Nucleus accumbens (tissue), 56 donors: Measurements from ENCODE around the gene NYAP2.
A peak's percentile ranks its signal among the peaks of the same experiment; 100 is the strongest.

ENCODE experiments used
- DNase-seq, 56 donors: peaks; one replicate each; lab custom pipeline; 2025; lab: John Stamatoyannopoulos, UW

Gene NYAP2

DNA sequence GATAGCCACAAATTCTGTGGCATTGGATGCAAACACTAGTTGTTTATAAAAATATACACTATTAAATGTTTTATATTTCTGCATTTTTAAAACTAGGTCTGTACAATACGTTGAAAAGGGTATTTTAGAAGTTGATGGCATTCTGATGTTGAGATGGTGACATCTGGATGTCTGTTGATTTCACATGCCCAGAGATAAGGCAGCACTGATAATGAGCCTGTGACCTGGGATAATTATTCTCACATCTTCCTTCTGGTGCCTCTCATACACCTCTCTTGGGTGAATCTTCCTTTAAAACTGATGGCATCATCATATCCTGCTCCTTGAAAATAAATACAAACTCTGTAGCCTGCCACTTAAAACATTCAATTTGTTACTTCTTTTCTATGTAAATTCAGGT lies 208.6 kb downstream of the NYAP2 start:
- no peak for DNase-seq

DNA sequence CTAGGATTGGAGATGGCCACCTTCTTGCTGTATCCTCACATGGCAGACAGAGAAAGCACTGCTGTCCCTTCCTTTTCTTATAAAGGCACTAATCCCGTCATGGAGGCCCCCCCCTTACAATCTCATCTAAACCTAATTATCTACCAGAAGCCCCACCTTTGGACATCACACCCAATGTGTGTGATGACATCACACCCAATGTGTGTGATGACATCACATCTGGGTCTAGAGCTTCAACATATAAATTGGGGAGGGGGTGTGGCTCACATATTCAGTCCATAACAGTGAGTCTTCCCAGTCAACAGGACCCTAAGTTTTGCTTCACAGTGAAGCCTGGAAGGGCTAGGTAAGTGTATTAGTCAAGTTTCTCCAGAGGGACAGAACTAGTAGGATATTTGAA lies 213.1 kb downstream of the NYAP2 start:
- no peak for DNase-seq

DNA sequence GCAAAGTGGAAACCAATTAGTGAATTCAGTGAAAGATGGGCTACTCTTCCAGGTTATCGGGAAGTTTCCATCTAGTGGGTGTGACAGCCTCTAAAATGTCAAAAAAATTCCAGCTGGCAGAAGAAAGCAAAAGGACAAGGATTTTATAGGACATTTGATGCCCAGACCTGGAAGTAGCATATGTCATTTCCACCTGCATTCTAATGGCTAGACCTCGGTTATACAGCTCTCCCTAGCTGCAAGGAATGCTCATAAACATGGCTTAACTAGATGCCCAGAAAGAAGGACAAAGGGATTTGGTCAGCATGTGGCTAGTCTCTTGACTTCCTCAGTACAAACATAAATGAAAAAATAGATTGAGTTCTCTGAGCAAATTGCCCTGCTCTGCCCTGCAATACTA lies 215.4 kb downstream of the NYAP2 start:
- DNase-seq, result no peak

DNA sequence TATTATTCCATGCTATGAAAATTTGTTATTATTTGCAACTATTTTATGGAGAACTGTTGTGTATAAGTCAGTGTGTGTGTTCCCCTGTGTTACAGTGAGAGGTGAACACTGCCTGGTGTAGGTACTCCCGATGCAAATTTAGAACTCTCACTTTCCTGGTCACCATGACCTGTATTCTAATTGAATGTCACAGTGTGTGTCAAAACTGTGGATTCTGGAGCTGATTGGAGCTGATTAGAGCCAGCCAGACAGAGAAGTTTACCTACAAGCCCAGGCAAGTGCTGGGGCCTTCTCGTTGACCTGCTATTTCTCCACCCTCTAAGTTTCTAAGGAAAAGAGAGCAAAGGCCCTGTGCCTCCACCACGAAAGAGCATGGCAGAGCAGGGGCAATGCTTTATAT lies 216.0 kb downstream of the NYAP2 start:
- DNase-seq, result no peak

DNA sequence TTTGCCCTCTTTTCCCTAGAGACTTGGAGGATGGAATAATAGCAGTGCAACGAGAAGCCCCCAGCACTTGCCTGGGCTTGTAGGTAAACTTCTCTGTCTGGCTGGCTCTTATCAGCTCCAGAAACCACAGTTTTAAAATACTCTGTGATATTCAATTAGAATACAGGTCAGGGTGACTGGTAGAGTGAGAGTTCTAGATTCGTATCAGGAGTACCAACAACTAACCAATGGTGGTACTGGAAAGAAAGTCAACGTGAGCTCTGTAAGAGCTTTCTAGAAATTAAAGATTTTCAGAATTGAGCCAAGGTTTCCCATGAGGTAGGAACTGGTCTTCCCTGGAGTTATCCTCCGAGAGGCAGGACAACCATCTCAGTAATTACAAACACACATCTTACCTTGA lies 216.9 kb downstream of the NYAP2 start:
- no peak for DNase-seq

DNA sequence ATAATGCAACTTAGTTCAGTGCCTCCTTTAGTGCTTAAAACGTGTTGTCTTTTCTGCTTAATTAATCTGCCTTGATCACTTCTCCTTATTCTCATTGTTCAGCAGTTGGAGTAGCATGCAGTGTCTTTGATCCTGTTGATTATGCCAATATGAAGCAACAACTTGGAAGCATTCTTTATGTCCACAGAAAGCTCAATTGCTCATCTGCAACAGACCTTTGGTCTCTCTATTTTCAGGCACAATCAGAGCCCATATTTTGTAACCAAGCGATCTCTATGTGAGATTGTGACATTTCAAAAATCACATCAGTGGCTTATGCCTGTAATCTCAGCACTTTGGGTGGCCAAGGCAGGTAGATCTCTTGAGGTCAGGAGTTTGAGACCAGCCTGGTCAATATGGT lies 217.3 kb downstream of the NYAP2 start:
- DNase-seq, result no peak

DNA sequence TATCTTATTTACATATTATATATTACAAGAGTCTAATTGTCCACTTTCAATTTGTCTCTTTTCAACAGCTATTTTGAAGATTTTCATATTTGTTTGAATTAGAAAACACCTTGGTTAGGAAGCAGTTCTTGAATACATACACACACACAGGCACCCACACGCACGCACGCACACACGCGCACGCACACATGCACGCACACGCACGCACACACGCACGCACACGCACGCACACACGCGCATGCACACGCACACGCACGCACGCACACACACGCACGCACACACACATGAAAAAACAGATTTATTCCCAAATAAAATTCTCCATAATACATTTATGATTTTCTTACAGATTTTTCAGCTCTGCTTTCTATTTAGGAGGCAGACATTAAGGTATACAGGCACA lies 220.7 kb downstream of the NYAP2 start:
- DNase-seq, result no peak

DNA sequence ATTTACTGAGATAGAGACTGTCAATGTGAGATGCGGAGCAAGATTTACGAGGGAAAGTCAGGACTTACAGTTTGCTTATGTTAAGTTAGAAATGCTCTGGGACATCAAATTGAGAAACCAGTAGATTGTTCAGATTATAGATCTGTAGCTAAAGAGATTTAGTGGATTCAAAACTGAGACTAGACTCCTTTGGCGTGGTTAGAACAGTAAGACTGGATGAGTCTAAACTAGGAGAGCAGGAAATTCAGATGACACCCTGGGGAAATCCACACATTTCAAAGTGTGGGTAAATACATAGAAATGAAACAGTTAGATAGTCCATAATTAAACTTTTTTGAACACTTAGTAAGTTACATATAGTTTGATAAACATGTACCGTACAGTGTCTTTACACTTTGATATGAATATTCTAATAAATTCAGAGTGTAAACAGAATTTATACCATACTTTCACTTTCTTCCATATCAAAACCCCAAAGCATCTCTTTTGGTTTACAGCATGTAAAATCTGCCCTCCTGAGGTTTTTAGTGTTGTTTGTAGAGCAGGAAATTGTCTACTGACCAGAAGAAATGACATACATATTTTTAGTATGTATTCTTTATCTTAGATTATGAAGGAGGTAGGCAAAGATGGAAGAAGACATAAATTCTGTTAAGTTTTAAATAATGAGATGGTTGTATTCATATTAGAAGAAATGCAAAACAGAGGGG lies 231.5 kb downstream of the NYAP2 start:
- no peak for DNase-seq

DNA sequence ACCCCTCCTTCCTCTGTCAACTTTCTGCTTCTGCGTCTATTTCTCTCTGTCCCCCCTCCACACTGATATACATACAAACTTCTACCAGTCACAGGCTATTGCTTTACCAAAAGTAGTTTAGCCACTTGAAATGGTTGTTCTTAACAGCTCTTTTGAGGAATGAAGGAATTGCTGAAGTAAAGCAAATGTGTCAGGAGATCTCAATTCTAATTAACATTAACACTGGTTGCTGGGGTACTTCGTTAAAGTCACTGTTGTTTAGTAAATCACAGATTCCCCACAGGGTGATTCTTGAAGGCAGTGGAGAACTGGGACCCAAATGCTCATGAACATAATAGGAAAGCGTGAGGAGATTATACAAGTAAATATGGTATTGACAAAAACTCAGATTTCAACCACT lies 232.8 kb downstream of the NYAP2 start:
- no peak for DNase-seq

DNA sequence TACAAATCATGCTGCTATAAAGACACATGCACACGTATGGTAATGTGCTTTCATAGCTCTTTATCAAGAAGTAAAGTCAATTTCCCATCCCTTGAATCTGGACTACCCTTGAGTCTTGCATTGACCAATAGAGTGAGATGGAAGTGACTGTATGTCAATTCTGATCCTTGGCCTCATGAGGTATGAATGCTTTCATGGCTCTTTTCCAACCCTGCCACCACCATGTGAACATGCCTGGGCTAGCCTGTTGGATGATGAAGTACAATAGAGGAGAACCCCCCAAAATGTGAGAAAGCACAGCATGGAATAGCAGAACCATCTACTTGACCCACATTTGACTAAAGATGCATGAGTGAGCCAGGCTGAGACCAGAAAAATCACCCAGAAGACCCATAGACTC lies 237.0 kb downstream of the NYAP2 start:
- DNase-seq, result no peak

DNA sequence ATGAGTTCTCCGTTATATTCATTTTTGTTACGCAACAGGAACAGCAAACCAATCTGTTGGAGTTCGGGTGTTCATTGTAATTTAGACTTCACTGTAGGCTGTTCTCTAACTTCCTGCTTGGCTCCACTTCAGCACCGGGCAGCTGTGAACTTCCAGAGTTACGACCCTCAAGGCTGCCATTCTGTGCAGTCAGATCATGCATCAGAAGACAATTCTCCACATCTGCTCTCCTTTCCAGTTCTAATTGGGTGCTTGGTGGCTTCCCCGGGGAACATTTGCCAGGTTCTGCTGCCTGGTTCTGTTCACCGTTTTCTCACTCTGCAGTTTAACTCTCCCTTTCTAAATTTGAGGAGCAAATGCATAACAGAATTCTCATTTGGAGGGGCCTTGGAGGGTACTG lies 237.7 kb downstream of the NYAP2 start:
- no peak for DNase-seq

DNA sequence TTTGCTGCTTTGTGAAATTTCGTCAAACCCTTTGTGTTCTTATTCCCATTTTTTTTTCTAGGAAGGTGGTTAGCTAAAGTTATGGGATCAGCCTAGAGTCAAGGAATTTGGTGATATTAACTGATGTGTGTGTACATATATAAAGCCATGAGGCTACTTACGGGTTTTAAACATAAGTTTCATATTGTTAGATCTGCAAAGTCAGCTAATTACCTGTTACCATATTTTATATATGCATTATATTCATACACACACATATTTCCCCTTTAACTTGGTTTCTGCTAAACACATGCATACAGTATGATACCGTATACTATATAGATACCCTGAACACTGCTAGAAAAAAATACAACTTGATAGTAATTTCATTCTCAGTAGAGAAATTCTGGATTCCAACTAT lies 241.0 kb downstream of the NYAP2 start:
- DNase-seq, result no peak

DNA sequence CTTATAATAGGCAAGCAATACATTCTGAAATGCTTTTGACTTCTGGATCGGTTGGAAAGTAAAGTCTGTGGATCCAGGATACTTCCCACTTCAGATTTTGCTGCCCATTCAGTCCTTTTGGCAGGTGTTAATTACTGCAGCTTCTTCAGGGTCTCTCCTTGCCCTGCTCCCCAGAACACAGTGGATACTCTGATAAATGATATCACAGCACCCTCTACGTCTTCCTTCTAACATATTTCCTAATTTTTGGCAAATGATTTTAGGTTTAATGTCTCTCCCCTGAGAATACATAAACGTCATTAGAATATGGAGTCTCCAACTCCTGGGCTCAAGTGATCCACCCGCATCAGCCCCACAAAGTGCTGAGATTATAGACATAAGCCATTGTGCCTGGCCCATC lies 249.8 kb downstream of the NYAP2 start:
- no peak for DNase-seq

DNA sequence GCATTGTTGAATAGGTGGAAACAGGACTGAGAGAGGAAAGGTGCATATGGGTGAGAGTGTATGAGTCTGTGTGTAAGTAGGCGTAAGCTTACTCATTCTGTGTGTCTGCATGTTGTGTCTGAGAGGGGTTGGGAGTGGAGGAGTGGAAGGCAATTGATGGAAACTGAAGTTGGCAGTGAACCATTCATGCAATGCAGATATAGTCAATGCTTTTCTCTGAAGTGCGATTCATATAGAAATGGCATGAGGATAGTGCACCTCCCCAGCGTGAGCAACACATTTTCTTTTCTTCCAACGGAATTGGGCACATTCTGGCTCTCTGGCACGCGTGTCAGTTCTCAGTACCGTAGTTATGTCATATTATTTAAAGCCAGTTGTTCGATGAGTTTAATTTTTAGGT lies 250.5 kb downstream of the NYAP2 start:
- DNase-seq, result peak in 2 of 56 donors; percentile 1 to 4

DNA sequence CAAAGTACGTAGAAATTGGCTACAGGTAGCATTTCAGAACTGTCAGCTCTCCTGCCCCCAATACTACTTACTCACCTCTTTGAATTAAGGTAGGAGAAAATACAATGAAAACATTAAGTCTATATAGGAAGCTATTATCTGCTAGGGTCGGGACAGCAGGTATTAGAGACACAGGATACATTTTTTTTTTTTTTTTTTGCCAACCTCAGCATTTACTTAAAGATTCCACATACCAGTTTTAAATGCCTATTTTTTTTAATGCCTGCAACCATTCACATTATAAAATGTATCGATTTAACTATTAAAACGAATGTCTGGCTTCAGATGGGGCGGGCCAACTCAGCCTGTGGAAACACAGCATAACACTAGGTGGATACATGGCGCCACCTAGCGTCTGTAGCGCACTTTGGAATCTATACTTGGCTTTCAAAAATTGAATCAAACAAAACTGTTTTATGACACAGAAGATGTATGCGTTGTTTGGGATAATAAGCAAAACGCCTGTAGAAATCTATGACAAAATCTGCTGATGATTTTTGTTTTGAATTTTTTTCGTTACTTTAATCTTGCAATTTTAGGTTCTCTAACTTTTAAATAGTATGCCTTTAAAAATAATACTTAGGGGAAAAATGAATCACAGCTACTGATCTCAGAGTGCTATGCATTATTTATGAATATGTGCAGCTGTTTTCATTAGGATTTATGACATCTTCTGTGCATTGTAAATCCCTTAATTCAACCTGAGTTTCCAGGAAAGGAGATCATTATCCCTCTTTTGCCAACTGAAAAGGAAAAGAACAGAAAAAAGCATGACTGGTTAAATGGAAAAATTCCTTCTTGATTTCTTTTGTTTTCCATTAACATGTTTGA lies 261.0 kb downstream of the NYAP2 start:
- DNase-seq, result peak in 50 of 56 donors; percentile 1 to 93 (median 40)

DNA sequence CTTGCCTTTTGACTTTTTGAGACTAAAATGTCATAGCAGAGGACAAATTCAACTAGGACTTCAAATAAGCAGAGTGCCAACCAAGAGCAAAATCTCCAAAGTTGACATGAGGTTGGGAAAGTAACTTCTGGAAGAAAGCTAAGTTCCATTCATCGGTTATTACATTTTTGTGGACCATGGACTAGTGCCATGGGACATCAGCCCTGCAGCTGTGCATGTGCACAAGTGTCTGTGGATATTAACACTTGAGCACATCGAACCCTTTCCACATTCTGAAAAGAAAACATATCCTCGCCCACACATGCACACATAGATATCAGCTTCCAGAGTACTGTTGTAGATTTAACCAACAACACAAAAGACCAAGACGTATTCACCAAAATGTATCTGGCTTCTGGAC lies 262.6 kb downstream of the NYAP2 start:
- no peak for DNase-seq

DNA sequence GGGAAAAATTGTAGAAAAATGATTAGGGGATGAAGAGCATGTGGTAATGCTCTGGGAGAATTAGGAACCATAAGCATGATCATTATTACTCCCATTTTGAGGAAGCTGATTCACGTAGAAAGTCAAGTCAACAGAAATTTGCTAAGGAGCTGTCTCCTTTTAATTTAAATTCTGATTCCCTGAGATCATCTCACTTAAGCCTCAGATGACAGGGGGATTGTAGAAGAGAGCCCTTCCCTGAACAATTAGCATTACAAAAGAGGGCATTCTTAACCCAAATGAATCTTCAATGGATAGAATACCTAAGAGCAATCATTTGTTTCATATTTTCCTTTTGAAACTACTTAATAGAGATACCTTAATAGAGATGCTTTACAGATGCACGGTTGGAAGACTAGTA lies 267.9 kb downstream of the NYAP2 start:
- no peak for DNase-seq

DNA sequence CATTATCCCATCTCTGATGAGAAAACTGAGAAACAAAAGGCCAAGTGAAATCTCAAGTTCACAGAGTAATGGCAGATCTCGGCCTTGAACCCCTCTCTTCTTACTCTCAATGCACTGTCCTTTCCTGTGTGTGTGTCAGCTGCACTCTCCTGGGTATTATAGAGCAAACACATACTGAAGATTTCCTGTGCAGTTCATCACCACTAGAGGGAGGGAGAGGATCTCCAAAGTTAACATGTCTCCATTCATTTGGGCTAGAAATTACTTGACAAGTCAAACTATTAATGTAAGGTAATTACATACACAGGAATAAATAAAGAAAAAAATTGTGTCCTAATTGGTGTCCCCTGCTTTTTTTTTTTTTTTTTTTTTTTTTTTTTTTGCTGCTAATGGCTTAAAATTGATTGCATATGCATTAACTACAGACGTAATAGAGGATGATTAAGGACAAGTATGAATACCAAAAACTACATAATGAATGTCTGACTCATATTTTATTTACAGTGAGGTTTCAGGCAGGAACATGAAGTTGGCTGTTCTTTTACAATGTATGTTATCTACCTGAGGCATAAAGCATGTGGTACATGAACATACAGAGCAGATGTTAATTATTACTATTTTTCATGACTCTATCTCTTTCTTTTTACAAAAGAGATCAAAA lies 269.2 kb downstream of the NYAP2 start:
- peak in 2 of 56 donors; percentile 1 to 10 for DNase-seq

DNA sequence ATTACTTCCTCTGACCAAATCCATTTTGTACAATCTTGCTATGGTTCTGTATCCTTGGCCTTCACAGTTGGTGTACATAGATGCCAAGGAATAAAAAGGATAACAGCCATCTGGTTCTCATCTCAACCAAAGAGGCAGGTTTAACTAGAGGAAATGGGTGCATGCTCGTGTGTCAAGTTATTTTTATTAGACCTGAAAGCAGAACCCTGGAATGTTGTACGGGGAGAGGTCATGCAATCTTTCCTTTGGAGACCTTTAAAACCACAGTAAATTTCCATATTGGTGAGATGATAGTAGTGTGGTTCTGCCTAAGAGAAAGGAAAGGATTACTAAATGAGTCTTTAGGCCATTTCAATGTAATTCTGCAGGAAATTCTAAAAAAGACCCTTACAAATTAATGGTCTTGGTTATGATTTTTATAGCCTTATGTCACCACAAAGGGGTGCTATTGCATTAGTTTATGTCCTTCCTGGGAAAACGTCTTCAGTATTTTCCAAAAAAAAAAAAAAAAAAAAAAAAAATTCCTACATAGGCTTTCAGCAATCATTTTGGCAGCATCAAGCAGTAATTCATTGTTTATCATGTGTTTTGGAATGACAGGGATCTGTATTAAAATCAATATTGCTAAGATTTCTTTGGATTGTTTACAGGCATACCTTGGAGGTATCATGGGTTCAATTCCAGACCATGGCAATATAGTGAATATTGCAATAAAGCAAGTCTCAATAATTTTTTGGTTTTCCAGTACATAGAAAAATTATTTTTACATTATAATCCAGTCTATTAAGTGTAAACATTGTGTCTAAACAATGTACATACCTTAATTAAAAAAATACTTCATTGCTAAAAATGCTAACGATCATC lies 270.8 kb downstream of the NYAP2 start:
- DNase-seq, result no peak

DNA sequence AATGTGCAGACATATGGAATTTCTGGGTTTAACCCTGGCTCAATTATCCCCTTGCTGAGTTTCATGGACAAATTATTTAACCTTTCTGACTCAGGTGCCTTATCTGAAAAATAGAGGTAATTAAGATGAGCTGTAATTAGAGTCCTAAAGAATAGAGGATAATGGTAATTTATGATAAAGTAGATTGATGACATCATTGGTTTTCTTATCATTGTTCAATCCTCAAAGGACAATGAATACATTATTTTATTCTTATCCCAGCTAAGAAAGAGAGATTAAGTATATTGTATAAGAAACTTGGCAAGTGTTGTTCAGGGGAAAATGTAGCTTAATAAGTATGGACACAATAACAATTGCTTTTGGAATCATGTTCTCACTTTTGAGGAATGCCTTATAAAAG lies 279.3 kb downstream of the NYAP2 start:
- DNase-seq, result no peak

DNA sequence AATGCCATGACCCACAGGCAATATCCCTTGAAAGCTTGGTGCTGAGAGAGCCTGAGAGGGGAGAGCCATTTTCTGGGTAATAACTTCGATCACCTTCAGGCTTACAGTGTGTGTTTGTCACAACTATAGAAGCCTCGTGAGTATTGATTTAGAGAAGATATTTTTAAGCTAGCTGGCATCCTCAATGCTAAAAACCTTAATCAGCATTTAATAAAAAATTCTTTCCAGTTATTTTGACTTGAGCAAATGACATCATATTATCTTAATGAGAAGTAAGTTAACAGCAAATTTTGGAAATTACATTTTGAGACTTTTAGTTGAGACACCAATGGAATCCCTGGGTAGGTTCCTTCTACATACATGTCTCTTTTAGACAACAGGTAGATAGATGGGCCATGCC lies 283.7 kb downstream of the NYAP2 start:
- DNase-seq, result no peak
